CD4-positive, alpha-beta memory T cell (primary cell): Measurements from ENCODE around the gene GALR2. TPM values are rescaled to one million over a fixed set of nuclear protein-coding genes. Genes with fewer than 3 reads are reported as not detected.

Experiments
- CTCF ChIA-PET: fragments of 350-600 bp; sonication (Branson Sonifier 250); formaldehyde crosslinking; loops from one replicate; lab custom pipeline; 2021; ENCODE audit warnings: inconsistent platforms; ENCODE audit not compliant: partially characterized antibody; lab: Charles Lee
- POLR2A ChIA-PET: fragments of 350-600 bp; sonication (Branson Sonifier 250); formaldehyde crosslinking; loops from one replicate; lab custom pipeline; 2021; ENCODE audit not compliant: partially characterized antibody; lab: Charles Lee
- DNase-seq, 5 donors: peaks; one replicate each; pipeline versions ENCODE4 v3.0.0 to v3.0.0-alpha.2; 2020 to 2022; ENCODE audit warnings: mixed read lengths in 1 of 5
- H3K27ac ChIP-seq: one replicate; pipeline ENCODE4 v1.7.0; 2013; ENCODE audit warnings: low read depth, low read length
- H3K27me3 ChIP-seq: 2 replicates; pipeline ENCODE4 v1.7.0; 2013; ENCODE audit warnings: mild to moderate bottlenecking, low read length, moderate library complexity; ENCODE audit not compliant: insufficient read depth
- H3K36me3 ChIP-seq: 2 replicates; pipeline ENCODE4 v1.7.0; 2013; ENCODE audit warnings: mild to moderate bottlenecking, low read length, moderate library complexity; ENCODE audit not compliant: insufficient read depth
- H3K4me1 ChIP-seq: 2 replicates; pipeline ENCODE4 v1.7.0; 2013; ENCODE audit warnings: mild to moderate bottlenecking, low read length, moderate library complexity; ENCODE audit not compliant: insufficient read depth
- H3K4me3 ChIP-seq, 2 donors: one replicate each; pipeline ENCODE4 v1.7.0; 2013; ENCODE audit warnings: low read length in 2 of 2, mild to moderate bottlenecking in 1 of 2
- H3K9me3 ChIP-seq, 2 donors: one replicate each; pipeline ENCODE4 v1.7.0; 2013; ENCODE audit warnings: low read length in 2 of 2, control low read depth in 1 of 2; ENCODE audit not compliant: control insufficient read depth in 1 of 2
- H3K27ac Mint-ChIP-seq, 7 donors: one replicate each; pipeline ENCODE4 v1.8.0; 2020 to 2021; ENCODE audit warnings: mixed read lengths in 7 of 7, mild to moderate bottlenecking in 6 of 7, inconsistent platforms in 3 of 7, moderate library complexity in 3 of 7
- H3K27me3 Mint-ChIP-seq, 2 donors: one replicate each; pipeline ENCODE4 v1.8.0; 2020 to 2021; ENCODE audit warnings: mixed read lengths in 2 of 2
- H3K36me3 Mint-ChIP-seq, 2 donors: one replicate each; pipeline ENCODE4 v1.8.0; 2020 to 2021; ENCODE audit warnings: mixed read lengths in 2 of 2, inconsistent platforms in 1 of 2, mild to moderate bottlenecking in 1 of 2
- H3K4me1 Mint-ChIP-seq, 4 donors: one replicate each; pipeline ENCODE4 v1.8.0; 2020 to 2021; ENCODE audit warnings: mixed read lengths in 4 of 4, mild to moderate bottlenecking in 1 of 4
- H3K4me3 Mint-ChIP-seq, 8 donors: one replicate each; pipeline ENCODE4 v1.8.0; 2020 to 2021; ENCODE audit warnings: mixed read lengths in 8 of 8, mild to moderate bottlenecking in 7 of 8, moderate library complexity in 6 of 8, inconsistent platforms in 3 of 8
- H3K9me3 Mint-ChIP-seq, 8 donors: one replicate each; pipeline ENCODE4 v1.8.0; 2020 to 2021; ENCODE audit warnings: mixed read lengths in 8 of 8, mild to moderate bottlenecking in 5 of 8, inconsistent platforms in 3 of 8, moderate library complexity in 1 of 8
- intact Hi-C: fragments of 100-400 bp; cut with micrococcal nuclease; formaldehyde crosslinking; loops from one replicate; pipeline ENCODE4 v1.15.1; 2023
- polyA plus RNA-seq, 2 donors: library from polyadenylated mRNA; unstranded; fragments of 300-500 nt; fragmentation: Illumina TruSeq; gene quantifications; one replicate each; pipeline ENCODE4 v1.2.3, GENCODE V29; 2021
- total RNA-seq, 2 experiments: library from RNA; stranded (reverse); gene quantifications; one replicate each; pipeline ENCODE4 v1.2.3, GENCODE V29; 2021

Gene GALR2
- total and polyA plus RNA-seq, 4 experiments from 2014 or later, result 0.37 TPM; not detected in 3

DNA sequence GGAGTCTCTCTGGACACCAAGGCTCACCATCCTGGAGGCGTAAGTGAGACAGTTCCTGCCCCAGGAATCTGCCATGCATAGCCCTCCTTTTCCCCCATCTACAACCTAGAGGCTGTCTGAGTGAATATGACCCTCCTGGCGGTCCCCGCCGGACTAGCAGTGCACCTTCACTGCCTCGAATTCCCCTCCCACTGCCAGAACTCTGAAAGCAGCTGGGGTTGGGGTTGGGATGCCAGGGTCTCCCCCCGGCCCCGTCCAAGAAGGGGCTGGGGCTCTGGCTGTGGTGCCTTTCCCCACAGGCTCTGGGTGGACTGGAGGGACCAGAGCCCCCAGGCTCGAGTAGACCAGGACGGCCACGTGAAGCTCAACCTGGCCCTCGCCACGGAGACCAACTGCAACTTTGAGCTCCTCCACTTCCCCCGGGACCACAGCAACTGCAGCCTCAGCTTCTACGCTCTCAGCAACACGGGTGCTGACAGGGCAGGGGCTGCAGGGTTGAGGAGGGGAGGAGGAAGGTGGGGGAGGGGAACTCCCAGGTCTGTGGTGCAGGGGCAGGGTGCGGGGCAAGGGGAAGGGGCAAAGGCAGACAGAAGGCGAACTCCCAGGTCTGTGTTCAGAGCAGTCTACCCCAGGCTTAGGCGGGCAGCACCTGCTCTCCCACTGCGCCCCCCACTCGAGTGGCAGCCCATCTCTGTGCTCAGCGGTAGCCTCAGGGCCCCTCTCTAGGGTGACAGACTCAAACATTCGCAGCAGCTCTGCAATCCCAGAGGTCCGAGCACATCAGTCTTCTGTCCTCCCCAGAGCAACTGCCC is 5.6 kb downstream of the GALR2 start:
- Mint-ChIP-seq H3K27ac (peak overlapping the region in 3 of 7 donors; percentile 22 to 56 (median 29)), H3K27me3 (peaks cover 11 to 12% of the 10 kb centered on the region in 2 donors), H3K4me3 (peak overlapping the region in 1 of 8 donors; percentile 16), H3K36me3 (peaks cover 6 to 13% of the 10 kb centered on the region in 2 donors), H3K9me3 (peaks cover 0 to 3% (median 0%) of the 10 kb centered on the region in 8 donors), H3K4me1 (peaks cover 20 to 49% (median 35%) of the 10 kb centered on the region in 4 donors)
- no peak overlapping the region for H3K4me3 ChIP-seq
- intact Hi-C loops, result no loop called here
- no peak for DNase-seq
- H3K27me3 ChIP-seq, result peaks cover 24% of the 10 kb centered on the region
- no peak overlapping the region for H3K27ac ChIP-seq
- H3K9me3 ChIP-seq, result no peaks in the 10 kb centered on the region
- CTCF ChIA-PET, result interaction anchor here (1.1 to 1.5 kb wide), 4 partner anchors 11 to 318 kb away, joined by 3 to 4 read pairs (median 4); no protein-coding TSS in a partner anchor
- H3K36me3 ChIP-seq, result peaks cover 19% of the 10 kb centered on the region
- POLR2A ChIA-PET, result interaction anchor here (0.5 to 2.8 kb wide), 10 partner anchors 9 to 398 kb away, joined by 3 to 14 read pairs (median 3); partner anchors contain the start of gene EXOC7
- peaks cover 33% of the 10 kb centered on the region for H3K4me1 ChIP-seq

DNA sequence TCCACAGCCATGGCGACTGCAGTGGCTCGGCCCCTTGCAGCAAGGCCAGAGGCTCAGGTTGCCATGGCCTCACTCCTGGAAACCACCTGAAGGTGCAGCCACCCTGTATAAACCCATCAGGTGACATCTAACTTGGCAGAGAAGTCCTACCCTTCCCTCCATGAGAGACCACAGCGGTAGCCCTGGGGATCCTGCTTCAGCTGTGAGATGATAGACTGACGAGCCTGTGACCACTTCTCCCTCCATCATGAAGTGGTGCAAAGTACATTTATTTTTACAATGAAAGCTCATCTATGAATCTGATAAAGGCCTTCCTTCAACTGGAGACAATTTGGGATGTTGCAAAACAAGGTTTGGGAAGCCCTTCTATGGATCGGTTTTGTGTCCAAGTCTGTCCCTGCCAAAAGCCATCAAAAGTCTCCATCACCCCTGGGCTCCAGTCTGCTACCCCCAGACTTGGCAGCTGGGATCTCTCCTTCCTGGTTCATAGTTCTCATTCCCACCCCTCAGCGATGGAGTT is 6.2 kb downstream of the GALR2 start:
- Histone ChIP-seq H3K4me3 (no peak overlapping the region), H3K9me3 (no peaks in the 10 kb centered on the region), H3K27me3 (peaks cover 17% of the 10 kb centered on the region), H3K27ac (no peak overlapping the region), H3K36me3 (peaks cover 26% of the 10 kb centered on the region), H3K4me1 (peaks cover 27% of the 10 kb centered on the region)
- Mint-ChIP-seq H3K36me3 (peaks cover 6 to 20% of the 10 kb centered on the region in 2 donors), H3K27me3 (peaks cover 5 to 7% of the 10 kb centered on the region in 2 donors), H3K9me3 (peaks cover 0 to 3% (median 0%) of the 10 kb centered on the region in 8 donors), H3K4me1 (peaks cover 16 to 43% (median 31%) of the 10 kb centered on the region in 4 donors), H3K27ac (peak overlapping the region in 2 of 7 donors; percentile 56 to 63), H3K4me3 (no peak overlapping the region)
- no peak for DNase-seq
- intact Hi-C loops, result no loop called here
- ChIA-PET POLR2A (interaction anchor here (0.7 to 2.8 kb wide), 7 partner anchors 12 to 304 kb away, joined by 3 to 14 read pairs (median 3); partner anchors contain the start of gene EXOC7), CTCF (interaction anchor here (1.1 to 1.5 kb wide), 5 partner anchors 11 to 317 kb away, joined by 3 to 4 read pairs (median 3); no protein-coding TSS in a partner anchor)

DNA sequence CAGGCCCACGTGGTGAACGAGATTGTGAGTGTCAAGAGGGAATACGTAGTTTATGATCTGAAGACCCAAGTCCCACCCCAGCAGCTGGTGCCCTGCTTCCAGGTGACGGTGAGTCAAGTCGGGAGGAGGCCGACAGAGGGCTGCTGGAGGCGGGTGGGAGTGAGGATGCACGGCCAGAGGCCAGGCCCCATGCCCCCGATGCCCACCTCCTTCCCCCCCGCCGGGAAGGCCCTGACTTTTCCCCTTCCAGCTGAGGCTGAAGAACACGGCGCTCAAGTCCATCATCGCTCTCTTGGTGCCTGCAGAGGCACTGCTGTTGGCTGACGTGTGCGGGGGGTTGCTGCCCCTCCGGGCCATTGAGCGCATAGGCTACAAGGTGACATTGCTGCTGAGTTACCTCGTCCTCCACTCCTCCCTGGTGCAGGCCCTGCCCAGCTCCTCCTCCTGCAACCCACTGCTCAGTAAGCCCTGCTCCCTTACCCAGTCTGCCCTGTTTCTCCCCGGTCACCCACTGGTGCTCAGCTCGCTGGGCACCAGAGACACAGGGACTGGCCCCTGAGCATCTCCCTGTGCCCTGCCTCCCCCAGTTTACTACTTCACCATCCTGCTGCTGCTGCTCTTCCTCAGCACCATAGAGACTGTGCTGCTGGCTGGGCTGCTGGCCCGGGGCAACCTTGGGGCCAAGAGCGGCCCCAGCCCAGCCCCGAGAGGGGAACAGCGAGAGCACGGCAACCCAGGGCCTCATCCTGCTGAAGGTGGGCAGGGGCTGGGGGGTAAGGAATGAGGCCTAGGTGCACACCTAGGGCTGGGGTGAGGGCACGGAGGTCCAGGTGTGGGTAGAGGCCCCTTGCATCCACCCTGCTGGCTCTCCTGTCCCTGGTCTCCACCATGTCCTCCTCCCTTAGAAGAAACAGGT is 7.0 kb downstream of the GALR2 start:
- POLR2A ChIA-PET, result interaction anchor here (0.6 to 2.8 kb wide), 6 partner anchors 12 to 482 kb away, joined by 3 to 14 read pairs (median 4); partner anchors contain the start of gene EXOC7
- DNase-seq, result no peak
- H3K27ac ChIP-seq, result no peak overlapping the region
- no peaks in the 10 kb centered on the region for H3K9me3 ChIP-seq
- peaks cover 10% of the 10 kb centered on the region for H3K27me3 ChIP-seq
- H3K27me3 Mint-ChIP-seq, result peaks cover 4% of the 10 kb centered on the region in 2 donors
- H3K9me3 Mint-ChIP-seq, result peaks cover 0 to 3% (median 0%) of the 10 kb centered on the region in 8 donors
- H3K27ac Mint-ChIP-seq, result peak overlapping the region in 5 of 7 donors; percentile 44 to 83 (median 70)
- CTCF ChIA-PET, result interaction anchor here (1.3 to 1.4 kb wide), 2 partner anchors 67 to 198 kb away, joined by 3 to 4 read pairs; no protein-coding TSS in a partner anchor
- peaks cover 29% of the 10 kb centered on the region for H3K36me3 ChIP-seq
- intact Hi-C loops, result no loop called here
- peaks cover 19% of the 10 kb centered on the region for H3K4me1 ChIP-seq
- H3K4me1 Mint-ChIP-seq, result peaks cover 13 to 36% (median 27%) of the 10 kb centered on the region in 4 donors
- H3K36me3 Mint-ChIP-seq, result peaks cover 6 to 26% of the 10 kb centered on the region in 2 donors
- no peak overlapping the region for H3K4me3 Mint-ChIP-seq
- H3K4me3 ChIP-seq, result no peak overlapping the region

DNA sequence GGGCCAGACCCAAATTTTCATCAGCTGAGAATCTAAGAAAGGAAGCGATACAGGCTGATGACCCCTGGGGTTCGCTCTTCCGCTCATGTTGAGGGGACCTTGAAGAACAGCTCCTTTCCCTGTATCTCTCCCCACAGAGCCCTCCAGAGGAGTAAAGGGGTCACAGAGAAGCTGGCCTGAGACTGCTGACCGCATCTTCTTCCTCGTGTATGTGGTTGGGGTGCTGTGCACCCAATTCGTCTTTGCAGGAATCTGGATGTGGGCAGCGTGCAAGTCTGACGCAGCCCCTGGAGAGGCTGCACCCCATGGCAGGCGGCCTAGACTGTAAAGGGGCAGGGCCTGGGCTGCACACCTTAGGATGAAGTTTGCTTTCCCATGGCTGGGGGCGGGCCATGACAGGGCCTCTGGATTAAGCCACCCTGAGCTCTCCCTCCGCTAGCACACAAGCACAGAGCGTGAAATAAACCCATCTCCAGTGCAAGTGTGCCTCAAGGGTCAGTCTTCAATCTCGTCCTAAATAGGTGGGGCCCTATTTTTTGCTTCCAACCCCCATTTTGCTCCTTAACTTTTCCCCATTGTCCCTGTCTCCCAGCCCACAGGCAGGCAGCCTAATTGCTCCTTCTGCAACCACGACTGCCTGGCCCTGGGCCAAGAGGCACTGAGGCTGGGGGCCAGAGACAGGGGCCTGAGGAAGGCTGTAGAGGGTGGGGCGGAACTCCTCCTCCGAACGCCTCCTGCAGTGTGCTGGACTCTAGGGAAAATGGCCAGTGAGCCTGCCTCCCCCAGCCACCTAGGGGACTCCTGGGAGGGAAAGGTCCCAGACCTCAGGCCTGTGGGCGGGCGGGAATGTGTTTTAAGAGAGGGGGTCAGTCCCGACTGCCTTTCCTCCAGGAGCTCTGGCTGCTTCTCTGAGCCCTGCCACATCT is 8.0 kb downstream of the GALR2 start:
- peaks cover 4% of the 10 kb centered on the region for H3K27me3 ChIP-seq
- ChIA-PET CTCF (interaction anchor here (1.3 kb wide), 1 partner anchor 68 kb away, joined by 3 read pairs; no protein-coding TSS in a partner anchor), POLR2A (interaction anchor here (0.6 kb wide), 1 partner anchor 481 kb away, joined by 3 read pairs; no protein-coding TSS in a partner anchor)
- H3K4me1 Mint-ChIP-seq, result peaks cover 8 to 27% (median 20%) of the 10 kb centered on the region in 4 donors
- no peak overlapping the region for H3K4me3 ChIP-seq
- H3K9me3 ChIP-seq, result no peaks in the 10 kb centered on the region
- H3K36me3 Mint-ChIP-seq, result peaks cover 6 to 33% of the 10 kb centered on the region in 2 donors
- DNase-seq, result no peak
- no peak overlapping the region for H3K27ac ChIP-seq
- intact Hi-C loops, result no loop called here
- H3K27me3 Mint-ChIP-seq, result no peaks in the 10 kb centered on the region
- no peaks in the 10 kb centered on the region for H3K9me3 Mint-ChIP-seq
- peaks cover 13% of the 10 kb centered on the region for H3K4me1 ChIP-seq
- H3K27ac Mint-ChIP-seq, result peak overlapping the region in 3 of 7 donors; percentile 13 to 74 (median 44)
- H3K36me3 ChIP-seq, result peaks cover 39% of the 10 kb centered on the region
- no peak overlapping the region for H3K4me3 Mint-ChIP-seq

- intact Hi-C loops, result no loop called here
- Histone ChIP-seq H3K27ac (no peak overlapping the region), H3K4me3 (no peak overlapping the region), H3K27me3 (no peaks in the 10 kb centered on the region), H3K4me1 (peaks cover 13% of the 10 kb centered on the region), H3K9me3 (no peaks in the 10 kb centered on the region), H3K36me3 (peaks cover 50% of the 10 kb centered on the region)
- Mint-ChIP-seq H3K4me3 (no peak overlapping the region), H3K27me3 (no peaks in the 10 kb centered on the region), H3K4me1 (peaks cover 8 to 22% (median 14%) of the 10 kb centered on the region in 4 donors), H3K9me3 (no peaks in the 10 kb centered on the region), H3K27ac (peak overlapping the region in 3 of 7 donors; percentile 16 to 24 (median 22)), H3K36me3 (peaks cover 8 to 39% of the 10 kb centered on the region in 2 donors)
- ChIA-PET CTCF (no interaction called here), POLR2A (no interaction called here)
- no peak for DNase-seq
Measured at GRCh38 chr17:76083536-76084182, 9.1 kb downstream of the GALR2 start.
